Dedifferentiated amniotic fluid mesenchymal stem cell (primary cell): ENCODE measurements around the gene SLC35B1.
A peak's percentile ranks its signal among the peaks of the same experiment; 100 is the strongest.

Source experiments
- DNase-seq: peaks from one replicate; pipeline ENCODE4 v3.0.0-alpha.2; 2016; ENCODE audit errors: extremely low spot score

The SLC35B1 gene, protein sequence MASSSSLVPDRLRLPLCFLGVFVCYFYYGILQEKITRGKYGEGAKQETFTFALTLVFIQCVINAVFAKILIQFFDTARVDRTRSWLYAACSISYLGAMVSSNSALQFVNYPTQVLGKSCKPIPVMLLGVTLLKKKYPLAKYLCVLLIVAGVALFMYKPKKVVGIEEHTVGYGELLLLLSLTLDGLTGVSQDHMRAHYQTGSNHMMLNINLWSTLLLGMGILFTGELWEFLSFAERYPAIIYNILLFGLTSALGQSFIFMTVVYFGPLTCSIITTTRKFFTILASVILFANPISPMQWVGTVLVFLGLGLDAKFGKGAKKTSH

DNA sequence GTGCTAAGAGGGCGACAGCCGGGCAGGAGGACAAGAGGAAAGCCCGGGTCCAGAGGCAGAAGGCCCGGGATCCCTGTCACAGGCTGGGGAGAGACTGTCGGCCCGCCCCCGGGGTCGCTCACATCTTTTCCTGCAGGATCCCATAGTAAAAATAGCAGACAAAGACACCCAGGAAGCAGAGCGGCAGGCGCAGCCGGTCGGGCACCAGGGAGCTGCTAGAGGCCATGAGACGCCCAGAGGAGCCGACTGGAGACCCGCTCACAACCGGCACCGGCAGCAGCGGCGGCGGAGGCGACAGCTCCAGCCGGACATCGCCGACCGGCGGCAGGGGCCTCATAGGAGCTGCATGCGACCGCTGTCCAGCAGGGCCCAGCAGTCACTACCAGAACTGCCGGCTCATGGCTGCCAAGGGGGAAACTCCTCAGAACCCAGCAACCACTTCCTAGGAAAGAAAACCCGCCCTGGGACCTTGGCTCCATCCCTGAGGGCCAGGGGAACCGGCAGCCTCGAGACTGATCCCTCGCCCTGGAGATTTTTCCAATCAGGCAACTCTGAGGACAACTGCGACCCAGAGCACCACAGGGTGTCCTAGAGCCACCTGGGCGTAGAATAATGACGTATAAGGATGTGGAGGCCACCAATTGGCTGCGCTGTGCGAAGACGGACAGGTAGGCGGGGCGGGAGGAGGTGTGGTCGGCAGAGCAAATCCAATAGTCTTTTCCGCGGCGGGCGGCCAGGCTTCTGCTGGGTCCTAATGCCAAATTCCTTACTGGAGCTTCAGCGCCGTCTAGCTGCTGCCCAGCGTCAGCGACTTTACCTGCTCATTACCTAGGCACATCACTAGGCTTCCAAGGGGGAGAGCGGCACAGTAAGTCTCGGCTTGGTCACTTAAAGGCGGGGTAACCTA is at the start of gene SLC35B1:
TSS of gene SLC35B1 (minus strand) at position 357 of the 907 bp plus-strand sequence. CDS start at position 226, 131 bp downstream.
- peak; percentile 98 for DNase-seq

DNA sequence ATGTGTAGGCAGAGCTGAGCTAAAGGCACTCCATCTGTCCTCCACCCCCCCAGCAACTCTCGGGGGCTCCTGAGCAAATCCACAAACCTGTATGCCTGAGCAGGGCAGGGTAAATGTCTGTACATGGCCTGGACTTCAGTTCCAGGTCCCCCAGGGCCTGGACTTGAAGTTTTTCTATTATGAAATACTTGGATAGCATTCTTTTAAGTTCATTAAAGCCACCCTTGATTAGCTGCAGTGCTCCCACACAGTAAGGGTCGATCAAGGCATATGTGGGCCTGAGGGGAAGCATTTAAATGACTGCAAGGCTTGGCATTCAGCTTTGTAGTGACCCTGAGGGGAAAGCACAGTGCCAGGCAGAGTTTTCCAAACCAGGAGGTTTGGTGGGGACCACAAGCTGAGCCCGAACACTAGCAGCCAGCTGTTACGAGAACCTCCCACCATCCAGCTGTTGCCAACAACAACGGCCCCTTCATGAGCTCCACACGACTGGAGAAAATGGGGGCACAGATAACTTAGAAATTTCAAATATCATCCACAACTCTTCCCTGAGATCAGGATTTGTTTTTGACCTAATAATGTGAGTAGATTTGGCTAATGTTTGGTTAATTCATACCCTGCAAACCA is 49.5 kb upstream of the SLC35B1 start:
- DNase-seq, result no peak

- DNase-seq, result no peak
These were observed 48.8 kb upstream of the SLC35B1 start for GRCh38 chr17:49756323-49757150.

DNA sequence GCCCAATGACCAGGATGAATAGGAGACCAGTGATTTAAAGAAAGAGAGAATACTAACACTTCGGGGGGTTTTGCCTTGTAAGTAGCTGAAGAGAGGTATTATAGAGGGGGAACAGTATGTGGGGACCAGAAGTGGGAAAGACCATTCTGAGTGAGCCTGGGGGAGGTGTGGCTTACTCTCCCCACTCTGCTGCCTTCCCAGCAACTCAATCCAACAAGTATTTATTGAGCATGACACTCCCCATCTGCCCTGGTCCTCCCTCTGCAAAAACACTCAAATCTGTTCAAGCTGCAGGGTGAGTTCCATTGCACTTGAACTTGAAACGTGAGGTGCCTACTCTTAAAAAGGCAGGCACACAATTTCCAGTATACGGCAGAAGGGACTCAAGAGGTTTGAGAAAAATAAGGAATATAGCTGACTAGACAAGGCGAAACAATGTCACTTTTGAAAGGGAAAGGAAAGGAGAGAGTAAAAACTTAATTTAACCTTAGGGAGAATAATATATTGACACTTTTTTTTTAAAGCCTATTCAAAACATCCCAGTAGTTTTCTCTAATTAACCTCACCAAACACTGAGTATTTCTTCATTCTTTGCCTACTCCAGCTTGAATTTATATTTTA is 48.0 kb upstream of the SLC35B1 start:
- no peak for DNase-seq

GRCh38 chr17:49753959-49754391 is 46.2 kb upstream of the SLC35B1 start:
- DNase-seq, result no peak

DNA sequence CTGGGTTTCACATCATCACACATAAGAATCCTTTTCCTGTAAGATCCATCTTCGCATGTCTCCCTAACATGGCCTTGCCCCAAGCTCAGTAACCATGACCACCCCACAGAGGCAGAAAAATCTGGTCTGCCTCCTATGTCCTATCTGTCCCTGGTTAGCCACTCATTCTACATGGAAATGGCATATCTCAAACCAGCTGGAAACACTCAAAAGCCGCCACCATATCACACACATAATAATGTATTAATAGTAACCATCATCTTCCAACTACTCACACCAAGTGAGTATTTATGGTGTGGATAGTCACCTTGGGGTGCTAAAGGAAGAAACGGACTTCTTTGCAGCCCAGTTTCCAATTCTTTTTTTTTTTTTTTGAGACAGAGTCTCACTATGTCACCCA is 44.7 kb upstream of the SLC35B1 start:
- no peak for DNase-seq

DNA sequence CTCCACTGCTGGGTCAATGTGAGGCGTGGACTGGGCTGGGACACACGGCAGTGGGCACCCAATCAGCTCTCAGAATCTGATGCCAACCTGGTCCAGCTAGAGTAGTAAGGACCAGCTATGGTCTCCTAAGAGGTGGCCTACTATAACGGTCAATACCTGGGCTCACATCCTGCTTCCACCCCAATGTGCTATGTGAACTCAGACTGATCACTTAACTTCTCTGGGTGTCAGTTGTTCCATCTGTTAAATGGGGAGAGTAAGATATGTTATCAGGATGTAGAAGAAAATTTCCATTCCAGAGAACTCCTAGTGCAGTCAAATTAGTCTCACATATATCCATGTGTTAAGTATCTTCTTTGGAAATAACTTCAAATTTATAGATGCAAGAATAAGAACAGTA is 42.0 kb upstream of the SLC35B1 start:
- DNase-seq, result no peak

- no peak for DNase-seq
These were observed 41.0 kb upstream of the SLC35B1 start for GRCh38 chr17:49748791-49749190.

- DNase-seq, result no peak
These were observed 40.5 kb upstream of the SLC35B1 start for GRCh38 chr17:49748223-49748622.

- DNase-seq, result no peak
These were observed 39.9 kb upstream of the SLC35B1 start for GRCh38 chr17:49747632-49748031.

GRCh38 chr17:49746791-49747490 is 39.2 kb upstream of the SLC35B1 start:
- DNase-seq, result no peak

GRCh38 chr17:49745175-49746139 is 37.7 kb upstream of the SLC35B1 start:
- DNase-seq, result no peak

- no peak for DNase-seq
These were observed 34.4 kb upstream of the SLC35B1 start for GRCh38 chr17:49742166-49742638.

GRCh38 chr17:49741692-49742076 is 33.9 kb upstream of the SLC35B1 start:
- no peak for DNase-seq

DNA sequence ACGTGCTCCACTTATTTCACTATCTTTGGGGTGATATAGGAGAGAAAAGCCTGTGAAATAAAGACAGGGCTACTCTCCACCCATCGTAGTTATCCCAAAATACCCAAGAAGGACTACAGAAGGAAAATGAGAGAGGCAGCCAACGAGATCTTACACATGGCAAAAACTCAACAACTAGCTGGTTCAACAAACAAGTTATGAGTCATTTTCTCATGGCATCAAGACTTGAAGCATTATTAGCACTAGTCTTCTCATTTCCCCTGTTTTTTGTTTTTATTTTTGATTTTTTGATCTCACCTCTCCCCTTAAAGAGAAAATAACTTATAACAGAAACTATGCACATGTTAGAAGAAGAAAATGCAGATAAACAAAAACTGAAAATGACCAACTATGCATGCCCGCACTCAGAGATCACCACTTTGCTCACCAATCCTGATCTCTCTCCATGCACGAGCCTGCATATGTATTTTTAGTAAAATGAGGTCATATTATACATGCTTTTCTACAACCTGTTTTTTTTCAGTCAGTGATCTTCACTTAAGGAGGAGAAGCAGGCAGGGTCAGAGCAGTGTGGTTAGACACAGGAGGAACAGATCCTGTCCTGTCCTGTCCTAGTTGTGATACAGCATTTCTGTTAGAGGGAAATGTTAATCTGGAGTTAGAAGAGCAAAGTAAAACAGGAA is 33.4 kb upstream of the SLC35B1 start:
- no peak for DNase-seq

- no peak for DNase-seq
These were observed 32.0 kb upstream of the SLC35B1 start for GRCh38 chr17:49739641-49740271.

- DNase-seq, result no peak
These were observed 30.8 kb upstream of the SLC35B1 start for GRCh38 chr17:49738456-49739163.
